Measurements from ENCODE around the gene WNK2.

The WNK2 gene

GRCh38 chr9:93138171-93138764, 45.7 kb upstream of the WNK2 start:
- TF ChIP-seq GABPA (IDR thresholded peaks at IDR 0.05; ENCODE audit: low read depth) (no peak), CTCF (IDR thresholded peaks at IDR 0.05; ENCODE audit: insufficient read depth, low read length) (no peak), SPI1 (IDR thresholded peaks at IDR 0.05; ENCODE audit: borderline replicate concordance, low read depth) (no peak), POLR2AphosphoS5 (IDR thresholded peaks at IDR 0.05; ENCODE audit: low read depth) (no peak)
- TF ChIP-seq, protein P1, sequence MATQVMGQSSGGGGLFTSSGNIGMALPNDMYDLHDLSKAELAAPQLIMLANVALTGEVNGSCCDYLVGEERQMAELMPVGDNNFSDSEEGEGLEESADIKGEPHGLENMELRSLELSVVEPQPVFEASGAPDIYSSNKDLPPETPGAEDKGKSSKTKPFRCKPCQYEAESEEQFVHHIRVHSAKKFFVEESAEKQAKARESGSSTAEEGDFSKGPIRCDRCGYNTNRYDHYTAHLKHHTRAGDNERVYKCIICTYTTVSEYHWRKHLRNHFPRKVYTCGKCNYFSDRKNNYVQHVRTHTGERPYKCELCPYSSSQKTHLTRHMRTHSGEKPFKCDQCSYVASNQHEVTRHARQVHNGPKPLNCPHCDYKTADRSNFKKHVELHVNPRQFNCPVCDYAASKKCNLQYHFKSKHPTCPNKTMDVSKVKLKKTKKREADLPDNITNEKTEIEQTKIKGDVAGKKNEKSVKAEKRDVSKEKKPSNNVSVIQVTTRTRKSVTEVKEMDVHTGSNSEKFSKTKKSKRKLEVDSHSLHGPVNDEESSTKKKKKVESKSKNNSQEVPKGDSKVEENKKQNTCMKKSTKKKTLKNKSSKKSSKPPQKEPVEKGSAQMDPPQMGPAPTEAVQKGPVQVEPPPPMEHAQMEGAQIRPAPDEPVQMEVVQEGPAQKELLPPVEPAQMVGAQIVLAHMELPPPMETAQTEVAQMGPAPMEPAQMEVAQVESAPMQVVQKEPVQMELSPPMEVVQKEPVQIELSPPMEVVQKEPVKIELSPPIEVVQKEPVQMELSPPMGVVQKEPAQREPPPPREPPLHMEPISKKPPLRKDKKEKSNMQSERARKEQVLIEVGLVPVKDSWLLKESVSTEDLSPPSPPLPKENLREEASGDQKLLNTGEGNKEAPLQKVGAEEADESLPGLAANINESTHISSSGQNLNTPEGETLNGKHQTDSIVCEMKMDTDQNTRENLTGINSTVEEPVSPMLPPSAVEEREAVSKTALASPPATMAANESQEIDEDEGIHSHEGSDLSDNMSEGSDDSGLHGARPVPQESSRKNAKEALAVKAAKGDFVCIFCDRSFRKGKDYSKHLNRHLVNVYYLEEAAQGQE (IDR thresholded peaks at IDR 0.05; ENCODE audit: insufficient replicate concordance, low read depth), result no peak
- H3K27me3 ChIP-seq (ENCODE audit: insufficient read depth, poor library complexity, severe bottlenecking), result no peaks in the 10 kb centered on the region
- DNase-seq (ENCODE audit: low read depth in 1 of 2, low spot score in 1 of 2), result no peak
- no peak overlapping the region for H3K27ac ChIP-seq (replicated peaks)
- H3K4me3 ChIP-seq (replicated peaks; ENCODE audit: insufficient read depth, low read length), result no peak overlapping the region

GRCh38 chr9:93139365-93140182, 44.4 kb upstream of the WNK2 start:
- no peak overlapping the region for H3K27ac ChIP-seq (replicated peaks)
- no peaks in the 10 kb centered on the region for H3K27me3 ChIP-seq (ENCODE audit: insufficient read depth, poor library complexity, severe bottlenecking)
- DNase-seq (ENCODE audit: low read depth in 1 of 2, low spot score in 1 of 2), result no peak
- H3K4me3 ChIP-seq (replicated peaks; ENCODE audit: insufficient read depth, low read length), result no peak overlapping the region
- TF ChIP-seq, protein P1 (IDR thresholded peaks at IDR 0.05; ENCODE audit: insufficient replicate concordance, low read depth), result no peak
- no peak for TF ChIP-seq CTCF (IDR thresholded peaks at IDR 0.05; ENCODE audit: insufficient read depth, low read length)
- no peak for TF ChIP-seq POLR2AphosphoS5 (IDR thresholded peaks at IDR 0.05; ENCODE audit: low read depth)
- TF ChIP-seq SPI1 (IDR thresholded peaks at IDR 0.05; ENCODE audit: borderline replicate concordance, low read depth), result no peak
- TF ChIP-seq GABPA (IDR thresholded peaks at IDR 0.05; ENCODE audit: low read depth), result no peak

GRCh38 chr9:93141771-93142483, 42.0 kb upstream of the WNK2 start:
- no peak for TF ChIP-seq SPI1 (IDR thresholded peaks at IDR 0.05; ENCODE audit: borderline replicate concordance, low read depth)
- TF ChIP-seq, protein P1 (IDR thresholded peaks at IDR 0.05; ENCODE audit: insufficient replicate concordance, low read depth), result no peak
- no peak for TF ChIP-seq GABPA (IDR thresholded peaks at IDR 0.05; ENCODE audit: low read depth)
- TF ChIP-seq POLR2AphosphoS5 (IDR thresholded peaks at IDR 0.05; ENCODE audit: low read depth), result no peak
- no peak for TF ChIP-seq CTCF (IDR thresholded peaks at IDR 0.05; ENCODE audit: insufficient read depth, low read length)
- Histone ChIP-seq H3K27me3 (ENCODE audit: insufficient read depth, poor library complexity, severe bottlenecking) (no peaks in the 10 kb centered on the region), H3K27ac (replicated peaks) (no peak overlapping the region), H3K4me3 (replicated peaks; ENCODE audit: insufficient read depth, low read length) (no peak overlapping the region)
- DNase-seq (ENCODE audit: low read depth in 1 of 2, low spot score in 1 of 2), result no peak

Measured in HL-60 (cell line).